HTR-8/SVneo (cell line): ENCODE results near the gene PLA2G2F.
"Not testable (repeated sequence)": the region's sequence is repeated elsewhere in the genome, so short reads cannot be mapped to it uniquely, and the experiment has no call there.

Experiments
- DNase-seq: peaks from one replicate; pipeline ENCODE4 v3.0.0; 2011; ENCODE audit warnings: low spot score, mixed read lengths; ENCODE audit not compliant: insufficient read length
- FAIRE-seq: peaks from 2 replicates; lab custom pipeline; 2011; peaks lifted over from hg19 to GRCh38; lab: Jason Lieb, UNC

The PLA2G2F gene

DNA sequence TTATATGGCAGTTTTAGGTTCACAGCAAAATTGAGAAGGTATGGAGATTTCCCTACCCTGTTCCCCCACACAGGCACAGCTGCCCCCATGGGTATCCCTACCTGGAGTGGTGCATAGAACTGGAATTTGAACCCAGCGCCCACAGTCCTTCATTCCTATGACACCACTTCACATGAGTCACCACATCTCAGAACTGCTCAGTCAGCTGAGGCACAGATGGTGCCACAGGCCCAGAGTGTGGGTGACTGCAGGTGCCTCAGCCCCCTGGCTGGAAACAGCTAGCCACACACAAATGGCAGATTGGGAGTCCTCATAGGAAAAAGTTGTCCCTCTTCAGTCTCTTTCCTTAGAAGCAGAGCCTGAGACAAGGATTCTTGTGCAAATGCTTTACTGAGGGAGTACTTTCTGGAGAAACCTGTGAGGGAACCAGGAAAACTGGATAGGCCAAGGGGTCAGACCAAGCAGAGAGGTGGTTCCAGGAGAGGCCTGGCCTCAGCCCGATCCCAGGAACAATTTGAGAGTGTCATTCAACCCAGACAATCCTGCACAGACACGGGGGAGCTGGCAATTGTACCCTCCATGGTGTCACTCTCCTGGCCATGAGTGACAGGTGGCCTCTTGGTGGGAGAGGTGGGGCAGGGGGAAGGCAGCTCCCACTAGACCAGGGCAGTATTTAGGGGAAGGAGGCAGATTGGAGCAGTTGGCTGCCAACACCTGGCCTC is 26.7 kb upstream of the PLA2G2F start:
- DNase-seq, result no peak
- no peak for FAIRE-seq

DNA sequence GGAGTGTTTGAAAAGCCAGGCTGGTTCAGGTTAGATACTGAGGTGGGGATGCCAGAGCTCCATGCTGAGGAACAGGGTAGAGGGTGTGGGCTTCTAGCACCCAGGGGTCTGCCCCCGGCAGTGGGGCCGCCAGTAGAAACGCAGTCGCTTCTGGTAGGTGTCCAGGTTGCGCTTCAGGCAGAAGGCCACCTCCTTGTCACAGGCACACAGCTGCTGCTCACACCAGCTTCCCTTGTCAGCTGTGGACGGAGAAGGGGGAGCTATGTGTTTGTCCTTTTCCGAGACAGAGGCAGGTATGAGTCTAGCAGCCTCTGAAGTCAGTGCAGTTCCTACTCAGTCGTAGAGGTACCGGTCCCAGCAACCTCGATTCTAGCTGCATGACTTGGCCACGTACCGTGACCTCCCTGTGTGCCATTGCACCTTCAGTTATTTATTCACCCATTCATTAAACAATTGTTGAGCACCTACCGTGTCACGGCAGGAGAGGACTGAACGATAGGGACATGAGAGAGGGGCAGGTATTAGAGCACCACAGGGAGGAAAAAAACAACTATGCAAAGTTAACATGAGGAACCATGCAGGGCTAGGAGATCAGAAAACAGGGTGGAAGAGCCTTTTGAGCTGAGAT is 25.0 kb upstream of the PLA2G2F start:
- FAIRE-seq, result no peak
- no peak for DNase-seq

DNA sequence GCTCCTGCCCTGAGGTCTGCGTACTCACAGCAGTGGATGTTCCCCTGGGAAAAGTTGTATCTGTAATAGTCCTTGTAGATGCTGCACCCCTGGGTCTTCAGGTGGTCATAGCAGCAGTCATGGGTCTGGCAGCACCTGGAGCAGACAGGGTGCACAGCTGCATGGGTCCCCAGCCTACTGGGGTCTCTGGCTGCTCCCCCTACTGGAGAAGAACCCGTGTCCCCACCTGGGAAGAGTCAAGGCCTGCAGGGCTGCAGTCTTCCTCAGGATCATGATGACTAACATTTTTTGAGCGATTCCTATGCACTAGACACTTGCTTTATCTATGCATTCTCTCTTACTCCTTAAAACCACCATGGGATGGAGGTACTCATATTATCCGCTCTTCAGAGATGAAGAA is 23.6 kb upstream of the PLA2G2F start:
- FAIRE-seq (no peak), DNase-seq (no peak)

DNA sequence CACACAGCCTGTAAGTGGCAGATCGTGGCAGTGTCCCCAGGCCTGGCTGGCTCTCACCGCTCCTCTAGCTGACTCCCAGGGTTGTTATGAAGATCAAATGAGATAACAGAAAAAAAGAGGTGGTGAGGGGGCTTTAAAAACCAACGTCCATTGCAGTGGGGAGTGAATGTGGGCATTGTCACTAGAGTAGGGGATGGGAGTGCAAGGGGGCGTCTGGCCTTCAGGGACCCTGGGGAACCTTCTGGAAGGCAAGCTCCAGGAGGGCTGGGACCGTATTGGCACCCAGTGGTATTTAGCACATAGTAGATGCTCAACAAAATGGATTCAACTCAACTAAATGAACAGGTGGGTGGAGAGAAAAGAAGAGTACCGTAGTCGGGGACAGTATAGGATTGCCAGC is 23.2 kb upstream of the PLA2G2F start:
- FAIRE-seq (no peak), DNase-seq (no peak)

DNA sequence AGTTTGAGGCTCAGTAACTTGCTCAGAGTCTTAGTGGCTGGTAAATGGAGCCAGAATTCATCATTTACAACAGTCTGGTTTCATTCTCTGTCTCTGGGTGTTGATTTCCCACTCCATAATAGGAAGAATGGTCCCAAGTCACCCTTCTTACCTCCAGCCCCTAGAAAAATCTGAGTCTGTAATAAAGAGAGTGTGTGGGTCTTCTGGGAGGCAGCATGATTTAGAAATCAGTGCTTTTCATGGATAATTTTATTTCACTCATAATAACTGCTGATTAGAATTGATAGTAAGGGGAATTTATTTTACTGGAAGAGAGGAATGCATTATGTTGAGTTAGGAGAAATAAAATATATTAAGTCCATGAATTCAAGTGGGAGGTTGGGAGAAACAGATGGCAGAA is 21.9 kb upstream of the PLA2G2F start:
- FAIRE-seq (no peak), DNase-seq (no peak)

DNA sequence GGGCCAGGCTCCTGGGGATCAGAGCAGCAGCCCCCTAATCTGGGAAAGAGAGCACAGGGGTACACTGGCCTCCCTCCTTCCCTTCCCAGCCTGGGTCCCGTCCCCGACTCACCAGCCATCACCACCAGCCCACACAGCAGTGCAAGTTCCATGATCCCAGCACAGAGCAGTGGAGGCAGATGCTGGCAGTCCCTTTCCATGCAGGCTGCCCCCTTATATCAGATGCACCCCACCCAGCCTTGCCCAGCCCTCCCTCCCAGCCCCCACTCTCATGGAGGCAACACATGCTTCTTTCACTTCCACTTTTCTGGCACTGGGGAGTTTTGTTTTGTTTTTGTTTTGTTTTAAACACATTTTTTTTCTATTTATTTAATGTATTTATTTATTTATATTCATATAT is 19.8 kb upstream of the PLA2G2F start, which contains the start of gene PLA2G2D:
PLA2G2D (minus strand) TSS at position 190 of the 400 bp plus-strand sequence; CDS start at position 152, 38 bp downstream.
- FAIRE-seq, result no peak

DNA sequence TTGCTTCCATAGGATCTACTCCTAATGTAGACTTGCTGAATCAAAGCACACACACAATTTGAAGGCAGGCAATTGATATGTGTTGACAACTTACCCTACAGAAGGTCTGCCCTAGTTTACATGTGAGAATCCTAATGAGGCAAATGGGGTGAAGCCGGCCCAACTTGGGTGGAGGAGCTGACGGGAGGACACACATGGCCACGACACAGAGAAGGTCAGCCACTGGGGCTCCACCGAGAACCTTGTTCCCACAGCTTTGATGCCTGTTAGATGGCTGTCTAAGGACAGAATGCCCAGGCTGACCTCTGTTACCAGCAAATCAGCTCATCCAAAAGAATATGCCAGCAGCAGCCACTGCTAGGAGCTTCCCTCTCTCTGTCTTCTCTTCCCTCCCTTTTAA is 18.3 kb upstream of the PLA2G2F start:
- FAIRE-seq, result no peak

More for the DNA sequence above, 19.8 kb upstream of the PLA2G2F start, which contains the start of gene PLA2G2D:
- no peak for DNase-seq

DNA sequence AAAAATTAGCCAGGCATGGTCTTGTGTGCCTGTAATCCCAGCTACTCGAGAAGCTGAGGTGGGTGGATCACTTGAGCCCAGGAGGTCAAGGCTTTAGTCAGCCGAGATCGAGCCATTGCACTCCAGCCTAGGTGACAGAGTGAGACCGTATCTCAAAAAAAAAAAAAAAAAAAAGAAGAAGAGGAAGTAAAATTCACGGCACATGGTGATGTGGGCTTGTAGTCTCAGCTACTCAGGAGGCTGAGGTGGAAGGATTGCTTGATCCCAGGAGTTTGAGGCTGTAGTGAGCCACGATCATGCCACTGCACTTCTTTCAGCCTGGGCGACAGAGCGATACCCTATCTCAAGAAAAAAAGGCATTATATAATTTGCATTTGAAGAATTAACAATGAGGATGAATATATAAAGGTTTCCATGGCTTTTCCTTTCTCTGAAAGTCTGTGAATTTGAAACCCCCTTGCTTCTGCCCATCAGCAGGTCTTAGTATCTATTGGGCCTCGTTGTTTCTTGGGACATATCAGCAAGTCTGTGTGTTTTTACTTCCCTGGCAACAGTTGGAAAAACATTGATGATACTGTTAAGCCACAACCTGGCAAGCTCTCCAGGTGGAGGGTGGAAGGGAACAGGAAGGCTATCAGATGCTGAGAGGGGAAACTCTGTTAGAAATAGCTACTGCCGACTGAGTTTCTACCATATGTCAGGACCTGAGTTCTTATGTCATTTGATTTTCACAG is 15.2 kb upstream of the PLA2G2F start:
- DNase-seq (no peak), FAIRE-seq (no peak)

More for the DNA sequence above, 18.3 kb upstream of the PLA2G2F start:
- DNase-seq, result no peak

DNA sequence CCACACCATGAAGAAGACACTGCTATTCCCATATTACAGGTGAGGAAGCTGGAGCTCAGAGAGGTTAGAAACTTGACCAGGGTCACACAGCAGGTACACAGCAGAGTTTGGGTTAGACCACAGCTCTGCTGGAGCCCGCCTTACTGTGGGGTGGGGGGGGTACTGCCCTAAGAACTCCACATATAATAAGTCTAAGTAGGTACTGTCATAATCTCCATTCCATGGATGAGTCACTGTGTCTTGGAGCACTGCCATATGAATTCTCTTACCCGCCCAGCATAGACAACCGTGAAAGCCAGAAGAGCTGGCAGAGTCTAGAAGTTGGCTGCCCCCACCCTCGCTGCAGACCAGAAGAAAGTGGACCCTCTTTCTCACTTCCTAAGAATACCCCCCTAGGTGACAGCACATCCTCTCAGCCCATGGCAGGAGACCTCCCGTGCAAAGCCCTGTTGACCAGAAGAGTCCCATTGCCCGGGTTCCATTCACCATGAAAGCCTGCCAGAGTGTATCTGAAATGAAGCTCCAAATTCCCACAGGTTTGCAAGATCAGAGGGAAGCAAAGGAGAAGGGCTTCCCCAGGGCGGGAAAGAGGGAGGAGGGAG is 14.6 kb upstream of the PLA2G2F start:
- FAIRE-seq (no peak), DNase-seq (peak; percentile 75)

DNA sequence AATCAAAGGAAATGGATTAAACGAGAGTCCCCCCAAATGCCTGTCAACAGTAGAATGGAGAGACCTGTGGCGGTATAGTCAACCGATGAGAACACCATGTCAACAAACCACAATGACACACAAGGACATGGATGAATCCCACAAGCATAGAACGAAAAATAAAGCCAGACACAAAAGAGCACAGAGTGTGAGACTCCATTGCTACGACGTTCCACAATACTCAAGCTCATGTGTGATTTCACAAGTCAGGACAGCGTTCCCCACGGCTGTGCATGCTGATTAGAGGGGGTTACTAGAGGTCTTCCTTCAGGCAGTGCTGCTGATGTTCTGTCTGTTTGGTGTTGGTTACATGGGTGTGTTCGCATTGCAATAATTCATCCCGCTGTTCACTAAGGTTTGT is 14.0 kb upstream of the PLA2G2F start:
- no peak for FAIRE-seq
- DNase-seq, result no peak

DNA sequence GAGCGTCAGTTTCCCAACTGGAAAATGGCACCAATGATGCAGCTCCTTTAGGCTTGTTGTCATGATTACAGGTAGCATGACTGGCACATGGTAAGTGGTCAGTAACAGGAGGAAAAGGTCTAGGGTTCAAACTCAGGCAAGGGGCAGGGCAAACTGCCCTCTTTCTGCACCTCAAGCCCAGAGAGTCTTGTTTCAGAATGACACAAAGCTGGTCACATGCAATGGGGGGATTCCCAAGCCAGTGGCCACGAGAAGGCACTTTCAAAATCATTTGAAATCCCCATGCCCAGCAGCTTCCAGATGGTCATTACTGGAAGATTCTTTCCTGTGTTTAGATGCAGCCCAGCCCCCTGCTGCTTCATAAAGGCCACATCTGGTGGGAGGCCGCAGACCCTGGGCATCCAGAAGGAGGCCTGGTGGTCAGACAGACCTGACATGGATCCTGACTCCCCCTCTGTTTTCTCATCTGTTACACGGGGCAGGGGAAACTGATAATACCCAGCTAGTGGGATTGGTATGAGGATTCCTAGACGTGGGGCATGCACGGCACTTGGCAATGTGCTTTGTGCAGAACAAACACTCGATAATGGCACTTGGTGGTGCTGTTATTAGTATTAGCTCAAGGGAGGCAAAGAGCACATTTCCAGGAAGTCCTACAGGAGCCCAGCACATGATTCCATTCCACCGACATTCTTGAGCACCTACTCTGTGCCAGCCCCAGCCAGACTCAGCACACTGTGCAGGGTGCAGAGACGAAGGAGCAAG is 12.9 kb upstream of the PLA2G2F start:
- no peak for FAIRE-seq

DNA sequence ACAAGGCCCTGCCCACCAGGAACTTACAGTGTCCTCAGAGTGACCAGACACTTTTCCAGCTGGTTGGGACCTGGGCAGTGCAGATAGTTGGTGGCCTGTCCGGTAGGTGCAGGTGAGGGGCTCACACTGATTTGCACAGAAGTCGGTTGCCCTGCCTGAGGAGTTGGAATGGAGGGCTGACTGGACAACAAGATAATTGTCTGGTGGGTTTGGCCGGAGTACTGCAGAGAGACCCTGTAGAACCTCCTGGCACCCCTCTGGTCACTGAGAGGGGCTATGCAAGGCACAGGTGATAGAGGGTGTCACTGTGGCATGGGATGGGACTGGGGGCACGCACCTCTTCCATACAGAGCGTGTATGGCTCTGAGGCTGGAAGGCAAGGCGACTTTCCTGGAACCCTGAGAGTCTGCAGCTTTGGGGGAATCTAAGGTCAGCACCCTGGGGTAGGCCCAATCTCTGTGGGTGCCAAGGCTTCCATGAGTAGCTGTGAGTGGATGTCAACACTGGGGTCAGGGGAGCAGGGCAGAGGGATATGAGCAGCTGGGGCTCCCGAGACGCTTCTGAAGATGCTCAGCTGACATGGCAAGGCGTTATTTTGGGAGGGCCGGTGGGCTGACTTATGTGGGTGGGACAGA is 12.2 kb upstream of the PLA2G2F start:
- no peak for DNase-seq
- FAIRE-seq, result no peak

More for the DNA sequence above, 12.9 kb upstream of the PLA2G2F start:
- no peak for DNase-seq

DNA sequence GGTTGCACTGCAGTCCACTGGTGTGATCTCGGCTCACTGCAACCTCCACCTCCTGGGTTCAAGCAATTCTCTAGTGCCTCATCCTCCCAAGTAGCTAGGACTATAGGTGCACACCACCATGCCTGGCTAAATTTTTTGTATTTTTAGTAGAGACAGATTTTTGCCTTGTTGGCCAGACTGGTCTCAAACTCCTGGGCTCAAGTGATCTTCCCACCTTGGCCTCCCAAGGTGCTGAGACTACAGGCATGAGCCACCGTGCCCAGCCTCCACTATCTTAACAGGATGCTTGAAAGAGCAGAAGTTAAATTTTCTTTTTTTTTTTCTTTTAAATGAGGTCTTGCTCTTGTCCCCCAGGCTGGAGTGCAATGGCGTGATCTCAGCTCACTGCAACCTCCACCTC is 8.6 kb upstream of the PLA2G2F start:
- not testable (repeated sequence) for DNase-seq, FAIRE-seq

DNA sequence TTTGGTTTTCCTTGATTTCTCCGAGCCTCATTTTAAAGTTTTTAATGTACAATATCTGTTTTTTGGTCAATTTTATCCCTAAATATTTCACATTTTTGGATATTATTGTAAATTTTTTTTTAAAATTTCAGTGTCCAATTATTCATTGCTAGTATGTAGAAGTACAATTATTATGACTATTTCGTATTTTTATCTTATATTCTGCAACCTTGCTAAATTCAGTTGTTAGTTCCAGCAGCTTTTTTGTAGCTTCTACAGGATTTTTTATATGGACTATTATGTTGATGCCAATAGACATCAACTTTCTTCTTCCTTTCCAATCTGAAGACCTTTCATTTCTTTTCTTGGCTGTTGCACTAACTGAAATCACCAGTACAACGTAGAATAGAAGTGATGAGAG is 4.1 kb upstream of the PLA2G2F start:
- FAIRE-seq (no peak), DNase-seq (no peak)

DNA sequence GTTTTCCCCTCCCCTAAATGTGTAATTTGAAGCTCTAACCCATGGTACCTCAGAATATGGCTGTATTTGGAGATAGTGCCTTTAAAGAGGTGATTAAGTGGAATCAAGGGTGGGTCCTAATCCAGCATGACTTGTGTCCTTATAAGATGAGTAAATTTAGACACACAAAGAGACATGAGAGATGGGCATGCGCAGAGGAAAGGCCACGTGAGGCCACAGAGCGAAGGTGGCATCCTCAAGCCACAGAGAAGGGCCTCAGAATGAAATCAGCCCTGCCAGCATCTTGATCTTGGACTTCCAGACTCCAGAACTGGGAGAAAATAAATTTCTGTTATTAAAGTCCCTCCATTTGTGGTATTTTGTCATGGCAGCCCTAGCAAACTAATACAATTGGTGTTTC is 2.9 kb upstream of the PLA2G2F start:
- FAIRE-seq (no peak), DNase-seq (no peak)

DNA sequence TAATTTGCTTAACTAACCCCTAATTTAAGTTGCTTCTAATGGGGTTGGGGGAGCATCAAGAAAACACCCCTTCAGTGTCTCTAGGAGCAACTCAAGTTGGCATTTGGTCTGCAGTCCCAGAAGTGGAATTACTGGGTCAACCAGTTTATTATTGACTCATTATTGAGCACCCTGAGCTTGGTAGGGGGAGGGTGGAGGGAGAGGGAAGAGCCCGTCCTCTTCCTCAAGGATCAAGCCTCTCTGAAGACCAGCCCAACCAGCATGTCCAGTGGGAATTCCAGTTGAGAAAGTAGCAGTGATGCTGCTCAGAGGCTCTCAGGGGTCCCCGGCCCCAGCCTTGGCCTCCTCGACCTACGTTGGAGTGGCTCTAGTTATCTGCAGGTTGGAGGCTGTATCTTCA is 2.1 kb upstream of the PLA2G2F start:
- DNase-seq, result no peak
- FAIRE-seq, result no peak

DNA sequence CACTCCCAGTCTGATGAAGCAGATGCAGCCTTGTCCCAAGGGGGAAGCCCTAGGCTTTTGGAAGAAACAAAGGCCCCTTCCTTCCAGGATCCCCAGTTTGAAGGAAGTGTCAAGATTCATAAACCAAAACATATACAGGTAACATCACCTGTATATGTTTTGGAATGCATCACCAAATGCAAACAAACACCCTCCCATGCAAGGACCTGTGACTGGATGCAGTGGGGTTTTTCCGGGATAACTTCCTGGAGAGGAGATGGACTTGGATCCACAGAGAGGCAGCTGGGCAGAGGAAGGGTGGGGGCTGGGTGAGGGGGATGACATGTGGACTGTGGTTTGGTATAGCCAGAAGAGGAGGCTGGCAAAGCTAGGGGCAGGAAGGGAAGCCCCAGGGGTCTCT is 1.5 kb upstream of the PLA2G2F start:
- DNase-seq (no peak), FAIRE-seq (no peak)

DNA sequence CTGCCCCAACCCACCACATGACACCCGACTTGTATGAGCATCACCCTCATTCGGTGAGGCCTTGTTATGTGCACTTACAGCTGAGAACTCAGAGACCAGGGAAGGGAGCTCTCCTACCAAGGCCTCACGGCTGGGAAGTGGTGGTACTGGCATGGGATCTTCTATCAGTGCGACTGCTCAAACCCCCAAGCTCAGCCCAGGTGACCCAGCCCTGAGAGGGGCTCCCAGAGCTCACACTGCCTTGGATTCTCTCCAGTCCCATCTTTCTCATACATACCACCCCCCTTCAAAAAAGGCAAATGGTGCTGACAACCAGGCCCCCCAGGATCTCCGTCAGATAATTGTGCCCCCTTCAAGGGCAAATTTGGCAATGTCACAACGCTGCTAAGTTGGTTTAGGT is 777 bp upstream of the PLA2G2F start:
- DNase-seq, result no peak
- FAIRE-seq, result no peak

DNA sequence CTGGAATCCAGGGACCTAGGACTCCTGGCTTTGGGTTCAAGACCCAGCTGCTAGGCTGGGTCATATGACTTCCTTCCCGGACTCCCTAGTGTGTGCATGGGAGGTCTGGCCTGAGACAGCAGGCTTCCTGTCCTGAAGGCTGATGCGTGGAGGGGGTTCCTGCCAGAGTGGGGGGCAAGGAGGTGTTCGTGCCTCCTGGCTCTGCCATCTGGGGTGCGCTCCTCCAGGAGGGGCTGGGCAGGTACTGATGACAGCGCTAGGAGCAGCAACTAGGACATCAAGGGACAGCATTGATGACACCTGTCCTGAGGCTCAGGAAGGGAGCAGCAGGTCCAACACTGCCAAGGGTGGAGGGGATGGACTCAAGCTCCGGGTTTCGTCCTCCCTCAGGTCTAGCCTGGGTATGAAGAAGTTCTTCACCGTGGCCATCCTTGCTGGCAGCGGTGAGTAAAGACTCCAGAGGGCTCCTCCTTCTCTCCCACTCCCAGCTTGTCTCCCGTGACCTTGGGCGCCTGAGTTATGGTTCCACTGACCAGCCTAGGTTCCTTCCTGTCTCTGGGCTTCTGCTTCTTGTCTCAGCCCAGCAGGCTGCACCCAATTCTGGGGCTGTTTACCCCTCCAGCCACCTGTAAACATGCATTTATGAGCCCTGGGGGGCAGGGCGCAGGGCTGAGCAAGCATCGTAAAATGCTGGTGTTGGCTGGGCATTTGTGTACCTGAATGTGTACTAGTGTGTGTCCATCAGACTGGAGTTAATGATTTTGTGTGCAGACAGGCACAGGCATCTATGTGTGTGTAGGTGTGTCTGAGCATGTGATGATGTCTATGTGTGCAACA is 871 bp downstream of the PLA2G2F start:
- DNase-seq, result no peak
- no peak for FAIRE-seq
